ENCODE measurements around the gene SPNS2. TPM values are rescaled to one million over a fixed set of nuclear protein-coding genes. Genes with fewer than 3 reads are reported as not detected.

SPNS2 gene
- total and polyA plus RNA-seq, 4 donors, result 4.0 to 9.0 (median 5.2) TPM

DNA sequence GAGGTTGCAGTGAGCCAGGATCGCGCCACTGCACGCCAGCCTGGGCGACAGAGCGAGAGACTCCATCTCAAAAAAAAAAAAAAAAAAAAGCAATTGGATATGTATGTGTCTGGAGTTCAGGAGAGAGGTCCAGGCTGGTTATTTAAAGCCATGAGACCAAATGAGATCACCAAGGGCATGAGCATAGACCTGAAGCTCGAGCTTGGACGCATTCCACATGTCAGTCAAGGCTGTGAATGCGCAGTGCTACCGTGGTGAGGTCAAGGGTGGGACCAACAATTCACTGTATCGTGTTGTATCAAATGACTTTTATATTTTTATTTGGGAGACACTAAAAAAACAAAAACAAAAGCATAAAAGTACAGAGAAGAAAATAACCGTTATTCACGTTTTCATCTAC lies 29.1 kb upstream of the SPNS2 start:
- WGBS, result 91% methylated on average over 12 of the region's 12 CpGs
- peaks cover 0 to 9% (median 8%) of the 10 kb centered on the region in 4 donors for H3K4me1 ChIP-seq (ENCODE audit: control insufficient read depth in 4 of 4, insufficient read depth in 4 of 4, low read length in 3 of 4)
- TF ChIP-seq, protein P1, sequence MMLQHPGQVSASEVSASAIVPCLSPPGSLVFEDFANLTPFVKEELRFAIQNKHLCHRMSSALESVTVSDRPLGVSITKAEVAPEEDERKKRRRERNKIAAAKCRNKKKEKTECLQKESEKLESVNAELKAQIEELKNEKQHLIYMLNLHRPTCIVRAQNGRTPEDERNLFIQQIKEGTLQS (IDR thresholded peaks at IDR 0.05), result no peak
- TF ChIP-seq TAF1 (conservative IDR thresholded peaks at IDR 0.05) (no peak), RAD21 (IDR thresholded peaks at IDR 0.05) (no peak), HNF4G (IDR thresholded peaks at IDR 0.05) (no peak), REST (IDR thresholded peaks at IDR 0.05) (no peak), FOXA1 (IDR thresholded peaks at IDR 0.05) (no peak), GABPA (IDR thresholded peaks at IDR 0.05 in 1 of 2, conservative IDR thresholded peaks at IDR 0.05 in 1 of 2) (no peak), MAX (IDR thresholded peaks at IDR 0.05) (no peak), FOXA2 (IDR thresholded peaks at IDR 0.05) (no peak), NR2F2 (IDR thresholded peaks at IDR 0.05) (no peak), SP1 (IDR thresholded peaks at IDR 0.05) (no peak), JUND (IDR thresholded peaks at IDR 0.05) (no peak)
- TF ChIP-seq, protein P2, sequence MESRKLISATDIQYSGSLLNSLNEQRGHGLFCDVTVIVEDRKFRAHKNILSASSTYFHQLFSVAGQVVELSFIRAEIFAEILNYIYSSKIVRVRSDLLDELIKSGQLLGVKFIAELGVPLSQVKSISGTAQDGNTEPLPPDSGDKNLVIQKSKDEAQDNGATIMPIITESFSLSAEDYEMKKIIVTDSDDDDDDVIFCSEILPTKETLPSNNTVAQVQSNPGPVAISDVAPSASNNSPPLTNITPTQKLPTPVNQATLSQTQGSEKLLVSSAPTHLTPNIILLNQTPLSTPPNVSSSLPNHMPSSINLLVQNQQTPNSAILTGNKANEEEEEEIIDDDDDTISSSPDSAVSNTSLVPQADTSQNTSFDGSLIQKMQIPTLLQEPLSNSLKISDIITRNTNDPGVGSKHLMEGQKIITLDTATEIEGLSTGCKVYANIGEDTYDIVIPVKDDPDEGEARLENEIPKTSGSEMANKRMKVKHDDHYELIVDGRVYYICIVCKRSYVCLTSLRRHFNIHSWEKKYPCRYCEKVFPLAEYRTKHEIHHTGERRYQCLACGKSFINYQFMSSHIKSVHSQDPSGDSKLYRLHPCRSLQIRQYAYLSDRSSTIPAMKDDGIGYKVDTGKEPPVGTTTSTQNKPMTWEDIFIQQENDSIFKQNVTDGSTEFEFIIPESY (IDR thresholded peaks at IDR 0.05), result no peak
- H3K36me3 ChIP-seq (ENCODE audit: control insufficient read depth in 4 of 4, insufficient read depth in 3 of 4, low read depth in 1 of 4, low read length in 3 of 4), result no peaks in the 10 kb centered on the region
- no peak for DNase-seq (ENCODE audit: low spot score)
- H3K27ac ChIP-seq (ENCODE audit: low read depth in 1 of 2, low read length in 2 of 2), result no peak overlapping the region
- H3K9ac ChIP-seq (ENCODE audit: low read depth in 1 of 2, low read length in 2 of 2), result no peak overlapping the region
- H3K4me3 ChIP-seq (ENCODE audit: low read depth in 1 of 3, low read length in 3 of 3), result no peak overlapping the region
- H3K27me3 ChIP-seq (ENCODE audit: control insufficient read depth in 4 of 4, insufficient read depth in 4 of 4, low read length in 3 of 4), result no peaks in the 10 kb centered on the region
- no peaks in the 10 kb centered on the region for H3K9me3 ChIP-seq (ENCODE audit: control insufficient read depth in 4 of 4, low read length in 3 of 4)

DNA sequence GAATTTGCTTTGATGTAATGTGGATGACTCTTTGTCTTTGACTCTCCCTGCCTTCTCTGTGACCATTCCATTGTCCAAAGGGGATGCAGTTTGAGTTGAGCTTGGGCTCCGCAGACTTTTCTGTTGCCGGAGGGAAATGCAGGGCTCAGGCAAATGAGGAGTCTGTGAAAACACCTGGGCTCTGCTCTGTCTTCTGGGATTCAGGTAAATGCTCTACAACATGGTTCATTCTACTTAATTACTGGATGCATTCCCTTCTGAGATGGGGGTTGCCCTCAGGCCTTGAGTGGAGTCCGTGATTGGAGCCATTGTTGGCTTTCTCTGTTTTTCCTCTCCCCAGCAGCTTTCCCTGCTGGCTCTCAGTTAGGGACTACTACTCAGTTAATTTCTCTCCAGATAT lies 26.4 kb upstream of the SPNS2 start:
- H3K9me3 ChIP-seq (ENCODE audit: control insufficient read depth in 4 of 4, low read length in 3 of 4), result no peaks in the 10 kb centered on the region
- no peak overlapping the region for H3K4me3 ChIP-seq (ENCODE audit: low read depth in 1 of 3, low read length in 3 of 3)
- H3K4me1 ChIP-seq (ENCODE audit: control insufficient read depth in 4 of 4, insufficient read depth in 4 of 4, low read length in 3 of 4), result peaks cover 0 to 10% (median 8%) of the 10 kb centered on the region in 4 donors
- 98% methylated on average over 3 of the region's 3 CpGs for WGBS
- no peaks in the 10 kb centered on the region for H3K36me3 ChIP-seq (ENCODE audit: control insufficient read depth in 4 of 4, insufficient read depth in 3 of 4, low read depth in 1 of 4, low read length in 3 of 4)
- H3K27me3 ChIP-seq (ENCODE audit: control insufficient read depth in 4 of 4, insufficient read depth in 4 of 4, low read length in 3 of 4), result no peaks in the 10 kb centered on the region
- no peak for DNase-seq (ENCODE audit: low spot score)
- no peak overlapping the region for H3K27ac ChIP-seq (ENCODE audit: low read depth in 1 of 2, low read length in 2 of 2)
- no peak overlapping the region for H3K9ac ChIP-seq (ENCODE audit: low read depth in 1 of 2, low read length in 2 of 2)
- TF ChIP-seq EGR1 (IDR thresholded peaks at IDR 0.05; ENCODE audit: low read depth in 2 of 2) (no peak), HNF4A (conservative IDR thresholded peaks at IDR 0.05) (no peak), SP1 (IDR thresholded peaks at IDR 0.05) (no peak), YY1 (IDR thresholded peaks at IDR 0.05) (no peak), RXRA (IDR thresholded peaks at IDR 0.05) (no peak), CTCF (IDR thresholded peaks at IDR 0.05; ENCODE audit: low read depth, low read length, missing input control) (no peak), REST (IDR thresholded peaks at IDR 0.05) (no peak), JUND (IDR thresholded peaks at IDR 0.05) (no peak), FOXA1 (IDR thresholded peaks at IDR 0.05) (no peak), FOXA2 (IDR thresholded peaks at IDR 0.05) (no peak), HNF4G (IDR thresholded peaks at IDR 0.05) (no peak), TAF1 (conservative IDR thresholded peaks at IDR 0.05) (no peak), GABPA (IDR thresholded peaks at IDR 0.05 in 1 of 2, conservative IDR thresholded peaks at IDR 0.05 in 1 of 2) (no peak)
- TF ChIP-seq, protein P1 (IDR thresholded peaks at IDR 0.05), result no peak
- TF ChIP-seq, protein P2 (IDR thresholded peaks at IDR 0.05), result no peak

All from liver (tissue), 9 donors.